K562 (cell line): ENCODE data around the gene ZNF512B. TPM values are rescaled to one million over a fixed set of nuclear protein-coding genes. Genes with fewer than 3 reads are reported as not detected.
A peak's percentile ranks its signal among the peaks of the same experiment; 100 is the strongest.

Experiments
- ATAC-seq: fragments of 200-7000 bp; cut with Tn5 transposase; 3 replicates; pipeline ENCODE4 v1.9.1; 2020; ENCODE audit warnings: moderate library complexity
- BruUV-seq: library from RNA; stranded (reverse); fragments of 400-500 nt; replicated peaks from 2 replicates; lab custom pipeline; 2021; lab: Mats Ljungman, UMichigan
- CTCF ChIA-PET: fragments of 300-600 bp; formaldehyde crosslinking; extraction: SDS; loops from one replicate; lab custom pipeline; 2021; ENCODE audit warnings: low intra/inter-chr PET ratio; lab: Yijun Ruan, JAX
- POLR2A ChIA-PET: fragments of 300-600, 350-650 bp; sonication (Branson Sonifier 250); formaldehyde crosslinking; extraction: SDS; loops from one replicate; lab custom pipeline; 2021; ENCODE audit warnings: antibody characterized with exemption, inconsistent platforms; lab: Yijun Ruan, JAX
- DNase-seq, 4 experiments: peaks; one replicate each; pipeline versions ENCODE4 v3.0.0 to v3.0.0-alpha.2; 2011 to 2018; ENCODE audit warnings: low spot score in 3 of 4, mixed read lengths in 3 of 4; ENCODE audit errors: extremely low read depth in 1 of 4
- FAIRE-seq: peaks from 2 replicates; lab custom pipeline; 2011; peaks lifted over from hg19 to GRCh38; lab: Jason Lieb, UNC
- H2AFZ ChIP-seq: 2 replicates; pipeline ENCODE4 v1.6.0; 2011; ENCODE audit warnings: low read depth, low read length, control low read depth, inconsistent platforms
- H3K27ac ChIP-seq: fragments of 200-600 bp; 3 replicates; pipeline ENCODE4 v1.8.0; 2011; ENCODE audit warnings: low read depth, mild to moderate bottlenecking, control low read depth, inconsistent platforms, low read length, moderate library complexity, mixed read lengths; ENCODE audit errors: extremely low read depth
- H3K27me3 ChIP-seq, 2 experiments: fragments of 300-600 bp in 1 of 2; 2 replicates in 1 of 2; 3 replicates in 1 of 2; pipeline versions ENCODE4 v1.6.0 to v1.8.0; 2011; ENCODE audit warnings: inconsistent platforms in 2 of 2, low read length in 2 of 2, mild to moderate bottlenecking in 1 of 2, mixed read lengths in 1 of 2, moderate library complexity in 1 of 2; ENCODE audit not compliant: control insufficient read depth in 2 of 2, insufficient read depth in 2 of 2
- H3K36me3 ChIP-seq: fragments of 300-600 bp; 3 replicates; pipeline ENCODE4 v1.8.0; 2011; ENCODE audit warnings: mild to moderate bottlenecking, low read length, inconsistent platforms; ENCODE audit not compliant: control insufficient read depth, insufficient read depth
- H3K4me1 ChIP-seq, 2 experiments: fragments of 200-600 bp in 1 of 2; replicated peaks in 1 of 2; 2 replicates in 1 of 2; 3 replicates in 1 of 2; pipeline versions ENCODE4 v1.5.1 to v1.8.0; 2011; ENCODE audit warnings: inconsistent platforms in 2 of 2, low read length in 2 of 2, mild to moderate bottlenecking in 1 of 2, mixed read lengths in 1 of 2, moderate library complexity in 1 of 2; ENCODE audit not compliant: control insufficient read depth in 2 of 2, insufficient read depth in 2 of 2
- H3K4me2 ChIP-seq: 2 replicates; pipeline ENCODE4 v1.6.1; 2011; ENCODE audit warnings: low read length, control low read depth, inconsistent platforms, mixed read lengths; ENCODE audit not compliant: insufficient read depth
- H3K4me3 ChIP-seq: fragments of 200-600 bp; sonication (generic), shearing (Covaris generic); 2 replicates; pipeline ENCODE4 v1.5.1; 2016; ENCODE audit warnings: control low read depth, inconsistent platforms
- H3K79me2 ChIP-seq: fragments of 200-600 bp; 3 replicates; pipeline ENCODE4 v1.8.0; 2011; ENCODE audit warnings: low read length, inconsistent platforms; ENCODE audit not compliant: control insufficient read depth, insufficient read depth
- H3K9ac ChIP-seq, 2 experiments: 2 replicates each; pipeline versions ENCODE4 v1.6.0 to v1.6.1; 2011; ENCODE audit warnings: low read depth in 2 of 2, low read length in 2 of 2, control low read depth in 1 of 2, inconsistent platforms in 1 of 2, mild to moderate bottlenecking in 1 of 2, mixed read lengths in 1 of 2; ENCODE audit not compliant: insufficient read depth in 1 of 2
- H3K9me1 ChIP-seq: one replicate; pipeline ENCODE4 v1.6.0; 2011; ENCODE audit warnings: inconsistent platforms, mild to moderate bottlenecking, low read length, moderate library complexity; ENCODE audit not compliant: control insufficient read depth, insufficient read depth
- H3K9me3 ChIP-seq: replicated peaks from 2 replicates; pipeline ENCODE4 v1.5.1; 2011; ENCODE audit warnings: low read depth, low read length, inconsistent platforms; ENCODE audit not compliant: control insufficient read depth, insufficient read depth
- H4K20me1 ChIP-seq: replicated peaks from 2 replicates; pipeline ENCODE4 v1.6.1; 2011; ENCODE audit warnings: low read length, inconsistent platforms, mixed read lengths; ENCODE audit not compliant: control insufficient read depth, insufficient read depth
- FIP1L1 ChIP-seq: fragments of 200-400 bp; formaldehyde crosslinking; IDR thresholded peaks from 2 replicates; pipeline ENCODE4 v1.6.1; 2018; ENCODE audit warnings: mild to moderate bottlenecking, low read depth, low read length; ENCODE audit not compliant: poor library complexity, severe bottlenecking
- GATAD2A ChIP-seq: fragments of 450-650 bp; IDR thresholded peaks from 2 replicates; pipeline ENCODE4 v1.6.1; 2017
- MCM2 ChIP-seq: fragments of 450-650 bp; IDR thresholded peaks from 2 replicates; pipeline ENCODE4 v1.6.1; 2017; ENCODE audit warnings: low read depth, mild to moderate bottlenecking
- NFE2L1 ChIP-seq: fragments of 450-650 bp; IDR thresholded peaks from 2 replicates; pipeline ENCODE4 v1.6.1; 2016; ENCODE audit warnings: missing genetic modification characterization, low read depth, mild to moderate bottlenecking, missing compliant biosample characterization, moderate library complexity, borderline replicate concordance
- RBM22 ChIP-seq: fragments of 200-400 bp; formaldehyde crosslinking; IDR thresholded peaks from 2 replicates; pipeline ENCODE4 v1.6.1; 2018; ENCODE audit warnings: low read length, low read depth; ENCODE audit not compliant: poor library complexity, severe bottlenecking
- SRSF3 ChIP-seq: fragments of 200-400 bp; formaldehyde crosslinking; IDR thresholded peaks from 2 replicates; pipeline ENCODE4 v1.6.1; 2016; ENCODE audit warnings: mild to moderate bottlenecking, low read length, moderate library complexity; ENCODE audit not compliant: insufficient read depth
- TAL1 ChIP-seq: fragments of 450-650 bp; IDR thresholded peaks from 2 replicates; pipeline ENCODE4 v1.6.1; 2016; ENCODE audit warnings: mild to moderate bottlenecking
- TCFL5 ChIP-seq: fragments of 250-450 bp; sonication (Bioruptor Pico); conservative IDR thresholded peaks from 2 replicates; pipeline ENCODE4 v1.6.1; 2021; ENCODE audit warnings: mild to moderate bottlenecking, moderate library complexity, matching md5 sums
- TOE1 ChIP-seq, 2 experiments: fragments of 450-650 bp in 1 of 2; sonication (generic) in 1 of 2; formaldehyde crosslinking in 1 of 2; IDR thresholded peaks; 2 replicates each; pipeline versions ENCODE4 v1.7.1 to v1.8.0; 2016 to 2022; ENCODE audit warnings: borderline replicate concordance in 2 of 2, mild to moderate bottlenecking in 2 of 2, antibody characterized with exemption in 1 of 2, inconsistent platforms in 1 of 2, low read depth in 1 of 2, missing genetic modification reagents in 1 of 2, moderate library complexity in 1 of 2
- YY1 ChIP-seq, 3 experiments: IDR thresholded peaks; 2 replicates each; pipeline ENCODE4 v1.6.1; 2011; ENCODE audit warnings: low read length in 2 of 3, mild to moderate bottlenecking in 2 of 3, moderate library complexity in 2 of 3, borderline replicate concordance in 1 of 3, control low read depth in 1 of 3, low read depth in 1 of 3; ENCODE audit not compliant: insufficient read depth in 3 of 3, insufficient replicate concordance in 2 of 3, control insufficient read depth in 1 of 3, insufficient read length in 1 of 3; ENCODE audit errors: extremely low read depth in 1 of 3
- WGBS: fragments of 100-300 bp; shearing (Covaris generic); methylation state at CpG from one replicate; pipeline ENCODE4 v1.1.6; 2016; ENCODE audit warnings: low coverage, mixed read lengths; ENCODE audit not compliant: insufficient coverage; ENCODE audit errors: missing lambda C conversion rate; 5-methylcytosine and 5-hydroxymethylcytosine counted together
- in situ Hi-C: fragments of 300-500 bp; cut with MboI; formaldehyde crosslinking; loops from 4 replicates; pipeline ENCODE4 v1.15.0; 2018; ENCODE audit warnings: inconsistent platforms, mixed read lengths
- intact Hi-C: fragments of 100-400 bp; cut with micrococcal nuclease; formaldehyde crosslinking; loops from 2 replicates; pipeline ENCODE4 v1.14.2; 2022
- polyA plus RNA-seq, 8 experiments: library from polyadenylated mRNA; depleted of rRNA in 4 of 8; stranded (reverse) in 5 of 8; unstranded in 3 of 8; fragments of >200 nt; fragmentation: Nextera tagmentation in 2 of 8; fragmentation: Illumina TruSeq in 1 of 8; extraction: Ambion mirVana in 2 of 8; extraction: Trizol in 1 of 8; gene quantifications; 2 replicates each; pipeline versions ENCODE4 v1.2.1 to v1.2.3, GENCODE V29; 2011 to 2014; ENCODE audit warnings: inconsistent platforms in 1 of 8, missing spikeins in 1 of 8
- total RNA-seq, 7 experiments: library from RNA; depleted of rRNA in 6 of 7; stranded (reverse); fragments of >200 nt in 6 of 7; fragmentation: Illumina TruSeq in 2 of 7; extraction: Trizol in 2 of 7; gene quantifications; 2 replicates each; pipeline versions ENCODE4 v1.2.1 to v1.2.3, GENCODE V29; 2011 to 2021; ENCODE audit warnings: low replicate concordance in 1 of 7
- TF ChIP-seq, protein P1 (sequence below): fragments of 250-450 bp; sonication (Bioruptor Pico); IDR thresholded peaks from 2 replicates; pipeline ENCODE4 v1.8.0; 2021; ENCODE audit warnings: moderate library complexity, mild to moderate bottlenecking, inconsistent platforms
- TF ChIP-seq, protein P2 (sequence below): fragments of 450-650 bp; IDR thresholded peaks from 2 replicates; pipeline ENCODE4 v1.6.1; 2017; ENCODE audit warnings: mild to moderate bottlenecking, moderate library complexity

ZNF512B gene
- total and polyA plus RNA-seq, 9 of the 15 experiments (the other 6 are each of a cell fraction or from before 2014, with no cell fraction given), result 0.01 to 27.8 (median 8.2) TPM

DNA sequence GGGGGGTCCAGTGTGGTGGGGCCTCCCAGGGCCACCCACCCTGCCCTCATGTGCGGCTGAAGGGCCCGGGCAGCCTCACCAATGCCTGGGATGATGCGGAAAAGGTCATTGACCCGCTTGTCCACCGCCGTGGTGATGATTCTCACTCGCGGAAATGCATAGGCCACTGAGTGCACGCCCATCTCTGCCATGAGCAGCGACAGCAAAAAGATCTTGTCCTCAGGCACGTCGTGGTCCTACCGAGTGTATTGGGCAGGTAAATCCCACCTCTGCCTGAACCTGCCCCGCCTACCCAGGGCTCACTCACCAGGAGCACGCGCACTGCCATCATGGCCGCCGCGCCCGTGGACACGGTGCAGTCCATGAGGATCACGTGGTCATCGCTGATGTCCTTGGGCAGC lies 29.7 kb downstream of the ZNF512B start:
- Histone ChIP-seq H2AFZ (no peak overlapping the region), H3K36me3 (peaks cover 76% of the 10 kb centered on the region; the same call in 2 of the 3 replicates), H3K4me2 (no peak overlapping the region), H3K27me3 (no peaks in the 10 kb centered on the region), H3K27ac (no peak overlapping the region), H4K20me1 (peaks cover 16% of the 10 kb centered on the region), H3K9me1 (peaks cover 5% of the 10 kb centered on the region), H3K9ac (no peak overlapping the region; a peak in 1 of 4 replicates), H3K4me1 (peaks cover 8 to 64% of the 10 kb centered on the region in 2 experiments; a peak in 3 of 5 replicates), H3K9me3 (no peaks in the 10 kb centered on the region; the same call in 1 of the 2 replicates), H3K4me3 (no peak overlapping the region), H3K79me2 (peaks cover 9% of the 10 kb centered on the region)
- POLR2A ChIA-PET, result interaction anchor here (0.5 kb wide), 2 partner anchors 249 to 466 kb away, joined by 3 read pairs; no protein-coding TSS in a partner anchor
- BruUV-seq, result TSS peak; percentile 52
- intact Hi-C loops (no loop called here), in situ Hi-C loops (no loop called here)
- CTCF ChIA-PET, result no interaction called here
- FAIRE-seq (no peak), DNase-seq (no peak), ATAC-seq (no peak)
- WGBS, result 92% methylated on average over 17 of the region's 23 CpGs
- TF ChIP-seq, protein P1, sequence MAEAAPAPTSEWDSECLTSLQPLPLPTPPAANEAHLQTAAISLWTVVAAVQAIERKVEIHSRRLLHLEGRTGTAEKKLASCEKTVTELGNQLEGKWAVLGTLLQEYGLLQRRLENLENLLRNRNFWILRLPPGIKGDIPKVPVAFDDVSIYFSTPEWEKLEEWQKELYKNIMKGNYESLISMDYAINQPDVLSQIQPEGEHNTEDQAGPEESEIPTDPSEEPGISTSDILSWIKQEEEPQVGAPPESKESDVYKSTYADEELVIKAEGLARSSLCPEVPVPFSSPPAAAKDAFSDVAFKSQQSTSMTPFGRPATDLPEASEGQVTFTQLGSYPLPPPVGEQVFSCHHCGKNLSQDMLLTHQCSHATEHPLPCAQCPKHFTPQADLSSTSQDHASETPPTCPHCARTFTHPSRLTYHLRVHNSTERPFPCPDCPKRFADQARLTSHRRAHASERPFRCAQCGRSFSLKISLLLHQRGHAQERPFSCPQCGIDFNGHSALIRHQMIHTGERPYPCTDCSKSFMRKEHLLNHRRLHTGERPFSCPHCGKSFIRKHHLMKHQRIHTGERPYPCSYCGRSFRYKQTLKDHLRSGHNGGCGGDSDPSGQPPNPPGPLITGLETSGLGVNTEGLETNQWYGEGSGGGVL, result no peak
- TF ChIP-seq NFE2L1 (no peak), TOE1 (IDR thresholded peaks at IDR 0.05; ENCODE audit: borderline replicate concordance) (no peak), TOE1 (CRISPR knock-in tag; IDR thresholded peaks at IDR 0.05; ENCODE audit: borderline replicate concordance, low read depth) (no peak), TCFL5 (no peak), FIP1L1 (no peak), MCM2 (no peak), YY1 (IDR thresholded peaks at IDR 0.05; ENCODE audit: borderline replicate concordance in 1 of 3, control insufficient read depth in 1 of 3, extremely low read depth in 1 of 3, insufficient read depth in 3 of 3, insufficient read length in 1 of 3, insufficient replicate concordance in 2 of 3, low read depth in 1 of 3, low read length in 2 of 3) (peak in 1 of 3 experiments; percentile 35), RBM22 (peak; percentile 76), TAL1 (no peak), SRSF3 (no peak), GATAD2A (no peak)
- TF ChIP-seq, protein P2, sequence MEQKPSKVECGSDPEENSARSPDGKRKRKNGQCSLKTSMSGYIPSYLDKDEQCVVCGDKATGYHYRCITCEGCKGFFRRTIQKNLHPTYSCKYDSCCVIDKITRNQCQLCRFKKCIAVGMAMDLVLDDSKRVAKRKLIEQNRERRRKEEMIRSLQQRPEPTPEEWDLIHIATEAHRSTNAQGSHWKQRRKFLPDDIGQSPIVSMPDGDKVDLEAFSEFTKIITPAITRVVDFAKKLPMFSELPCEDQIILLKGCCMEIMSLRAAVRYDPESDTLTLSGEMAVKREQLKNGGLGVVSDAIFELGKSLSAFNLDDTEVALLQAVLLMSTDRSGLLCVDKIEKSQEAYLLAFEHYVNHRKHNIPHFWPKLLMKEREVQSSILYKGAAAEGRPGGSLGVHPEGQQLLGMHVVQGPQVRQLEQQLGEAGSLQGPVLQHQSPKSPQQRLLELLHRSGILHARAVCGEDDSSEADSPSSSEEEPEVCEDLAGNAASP, result no peak
